ENCODE results near the gene CHAF1B. TPM values are rescaled to one million over a fixed set of nuclear protein-coding genes. Genes with fewer than 3 reads are reported as not detected.

CHAF1B gene
- total and polyA plus RNA-seq, 10 of the 15 experiments (the other 5 are each of a cell fraction or from before 2014, with no cell fraction given) = 5.9 to 31.5 (median 17.3) TPM

- intact Hi-C loops (cut with micrococcal nuclease; ENCODE audit: unreplicated experiment) = no loop called here
- no peaks in the 10 kb centered on the region for H4K20me1 ChIP-seq (ENCODE audit: control insufficient read depth, insufficient read depth)
- SMC1A ChIA-PET (ENCODE audit: uncharacterized antibody, unreplicated experiment) = no interaction called here
- FAIRE-seq (no peak), DNase-seq (ENCODE audit: low read depth, low spot score) (no peak), ATAC-seq (no peak)
- no TSS peak for BruUV-seq (replicated peaks)
- POLR2A ChIA-PET = no interaction called here
- H3K36me3 ChIP-seq (ENCODE audit: control insufficient read depth in 2 of 2, insufficient read depth in 2 of 2, low read length in 1 of 2) = no peaks in the 10 kb centered on the region
- 82% methylated on average over 6 of the region's 6 CpGs for WGBS (ENCODE audit: insufficient coverage, insufficient replicate concordance, low lambda C conversion rate, missing lambda C conversion rate)
- no peaks in the 10 kb centered on the region for H3K27me3 ChIP-seq (replicated peaks in 1 of 2; ENCODE audit: control insufficient read depth in 2 of 2, insufficient read depth in 2 of 2, low read length in 1 of 2)
- no peaks in the 10 kb centered on the region for H3K9me3 ChIP-seq (replicated peaks; ENCODE audit: control insufficient read depth, insufficient read depth, low read length)
- H3K79me2 ChIP-seq (ENCODE audit: control insufficient read depth, insufficient read depth, low read length) = no peaks in the 10 kb centered on the region
- no peaks in the 10 kb centered on the region for H3K4me1 ChIP-seq (ENCODE audit: control insufficient read depth, insufficient read depth, low read length)
- no peak overlapping the region for H3K4me3 ChIP-seq
- no peak overlapping the region for H3K27ac ChIP-seq (ENCODE audit: control insufficient read depth, insufficient read depth)
- CTCF ChIA-PET = no interaction called here
- in situ Hi-C loops (cut with MboI) = no loop called here
- no peak overlapping the region for H2AFZ ChIP-seq (ENCODE audit: control insufficient read depth, low read depth, low read length)
- no peak overlapping the region for H3K4me2 ChIP-seq (ENCODE audit: control insufficient read depth, insufficient read depth)
- H3K9ac ChIP-seq (ENCODE audit: control insufficient read depth, insufficient read depth, low read length) = no peak overlapping the region
- no peak for TF ChIP-seq IKZF1 (conservative IDR thresholded peaks at IDR 0.05)
- no peak for TF ChIP-seq HDAC6 (IDR thresholded peaks at IDR 0.05; ENCODE audit: unreplicated experiment)
- TF ChIP-seq MTA2 (IDR thresholded peaks at IDR 0.05; ENCODE audit: low read depth) = no peak
- no peak for TF ChIP-seq KLF5 (IDR thresholded peaks at IDR 0.05; ENCODE audit: partially characterized antibody)
- TF ChIP-seq IKZF2 (IDR thresholded peaks at IDR 0.05) = no peak
- TF ChIP-seq TCF3 (IDR thresholded peaks at IDR 0.05; ENCODE audit: borderline replicate concordance, insufficient read depth, low read depth, low read length) = no peak
- no peak for TF ChIP-seq ZNF622 (IDR thresholded peaks at IDR 0.05)
- no peak for TF ChIP-seq HDAC2 (IDR thresholded peaks at IDR 0.05)
- TF ChIP-seq TCF12 (IDR thresholded peaks at IDR 0.05; ENCODE audit: low read depth, low read length) = no peak
- TF ChIP-seq SIN3A (IDR thresholded peaks at IDR 0.05; ENCODE audit: low read depth, low read length) = no peak
- TF ChIP-seq SKIL (IDR thresholded peaks at IDR 0.05; ENCODE audit: low read depth, poor library complexity, severe bottlenecking) = no peak
- no peak for TF ChIP-seq EED (IDR thresholded peaks at IDR 0.05; ENCODE audit: low read depth)
- TF ChIP-seq NR2C1 (IDR thresholded peaks at IDR 0.05) = no peak
- RAD21 ChIA-PET (ENCODE audit: unreplicated experiment) = interaction anchor here (0.6 kb wide), 1 partner anchor 521 kb away, joined by 4 read pairs; no protein-coding TSS in a partner anchor
Measured at GRCh38 chr21:36459098-36459497, 73.9 kb downstream of the CHAF1B start.

Measured in GM12878 (cell line).